NCI-H1092 (cell line): ENCODE results near the gene SSTR5.
A peak's percentile ranks its signal among the peaks of the same experiment; 100 is the strongest.
"Not testable (repeated sequence)": the region's sequence is repeated elsewhere in the genome, so short reads cannot be mapped to it uniquely, and the experiment has no call there.

Source experiments
- DNase-seq: peaks from one replicate; lab custom pipeline; 2025; lab: John Stamatoyannopoulos, UW

Gene SSTR5

GRCh38 chr16:1075546-1075945 lies 3.0 kb downstream of the SSTR5 start:
- no peak for DNase-seq

GRCh38 chr16:1076801-1077576 lies 4.4 kb downstream of the SSTR5 start:
- no peak for DNase-seq

- DNase-seq, result no peak
Measured at GRCh38 chr16:1077877-1078578, 5.5 kb downstream of the SSTR5 start.

- peak; percentile 84 for DNase-seq
Measured at GRCh38 chr16:1078579-1079021, 6.1 kb downstream of the SSTR5 start.

DNA sequence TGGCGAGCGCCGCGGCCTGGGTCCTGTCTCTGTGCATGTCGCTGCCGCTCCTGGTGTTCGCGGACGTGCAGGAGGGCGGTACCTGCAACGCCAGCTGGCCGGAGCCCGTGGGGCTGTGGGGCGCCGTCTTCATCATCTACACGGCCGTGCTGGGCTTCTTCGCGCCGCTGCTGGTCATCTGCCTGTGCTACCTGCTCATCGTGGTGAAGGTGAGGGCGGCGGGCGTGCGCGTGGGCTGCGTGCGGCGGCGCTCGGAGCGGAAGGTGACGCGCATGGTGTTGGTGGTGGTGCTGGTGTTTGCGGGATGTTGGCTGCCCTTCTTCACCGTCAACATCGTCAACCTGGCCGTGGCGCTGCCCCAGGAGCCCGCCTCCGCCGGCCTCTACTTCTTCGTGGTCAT lies 6.8 kb downstream of the SSTR5 start:
- DNase-seq, result no peak

DNA sequence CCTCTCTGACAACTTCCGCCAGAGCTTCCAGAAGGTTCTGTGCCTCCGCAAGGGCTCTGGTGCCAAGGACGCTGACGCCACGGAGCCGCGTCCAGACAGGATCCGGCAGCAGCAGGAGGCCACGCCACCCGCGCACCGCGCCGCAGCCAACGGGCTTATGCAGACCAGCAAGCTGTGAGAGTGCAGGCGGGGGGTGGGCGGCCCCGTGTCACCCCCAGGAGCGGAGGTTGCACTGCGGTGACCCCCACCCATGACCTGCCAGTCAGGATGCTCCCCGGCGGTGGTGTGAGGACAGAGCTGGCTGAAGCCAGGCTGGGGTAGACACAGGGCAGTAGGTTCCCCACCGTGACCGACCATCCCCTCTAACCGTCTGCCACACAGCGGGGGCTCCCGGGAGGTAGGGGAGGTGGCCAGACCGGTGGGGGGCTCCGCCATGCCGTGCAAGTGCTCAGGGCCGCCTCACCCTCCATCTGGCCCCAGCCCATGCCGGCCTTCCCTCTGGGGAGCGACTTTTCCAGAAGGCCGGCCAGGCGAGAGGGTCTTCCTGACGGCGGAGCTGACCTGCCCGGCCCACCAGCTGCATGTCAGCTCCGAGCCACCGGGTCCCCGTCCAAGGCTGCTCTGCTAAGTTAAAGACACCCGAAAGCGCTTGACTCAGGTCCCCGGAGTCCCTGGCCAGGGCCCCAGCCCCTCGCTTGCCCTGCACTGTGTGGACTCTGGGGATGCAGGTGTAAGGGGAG lies 7.4 kb downstream of the SSTR5 start:
- DNase-seq, result no peak

DNA sequence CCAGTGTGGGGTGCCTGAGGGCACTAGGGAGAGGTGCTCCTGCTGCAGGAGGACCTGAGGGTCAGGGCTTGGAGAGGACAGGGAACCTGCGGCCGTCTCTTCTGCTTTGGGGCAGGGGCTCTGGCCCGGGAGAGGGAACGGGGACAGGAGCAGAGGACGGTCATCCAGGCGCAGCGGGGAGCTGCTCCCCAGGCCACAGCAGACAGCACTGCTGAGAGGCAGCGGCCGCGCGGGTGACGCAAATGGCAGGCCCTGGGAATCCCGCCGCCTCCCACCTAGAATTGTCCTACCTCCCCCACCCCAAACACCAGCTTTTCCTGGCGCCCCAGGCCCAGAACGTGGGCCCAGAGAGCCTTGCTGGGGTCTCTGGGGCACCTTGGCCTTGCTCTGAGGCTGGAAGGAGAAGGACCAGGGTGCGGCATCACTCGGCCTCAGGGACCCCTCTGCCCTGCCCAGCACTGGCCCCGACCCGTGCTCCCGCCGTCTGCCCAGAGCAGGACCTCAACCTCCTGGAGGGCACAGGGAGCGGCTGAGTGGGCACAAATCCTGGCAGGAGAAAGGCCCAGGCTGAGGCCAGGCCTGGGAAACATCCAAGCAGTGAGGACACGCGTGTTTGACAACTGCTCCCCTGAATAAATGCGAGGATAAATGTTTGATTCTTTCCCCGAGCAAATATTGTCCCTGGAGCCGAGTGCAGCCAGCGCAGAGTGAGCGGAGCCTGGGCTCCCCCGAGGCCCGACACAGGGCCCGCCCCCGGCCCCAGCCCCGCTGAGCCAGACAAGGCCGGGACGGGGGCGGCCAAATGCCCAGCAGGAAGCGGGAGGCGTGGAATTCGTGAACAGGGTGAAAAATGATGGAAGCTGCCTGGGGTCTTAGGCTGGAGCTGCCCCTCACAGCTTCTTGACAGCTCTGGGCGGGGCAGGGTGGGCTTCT lies 8.5 kb downstream of the SSTR5 start:
- no peak for DNase-seq

DNA sequence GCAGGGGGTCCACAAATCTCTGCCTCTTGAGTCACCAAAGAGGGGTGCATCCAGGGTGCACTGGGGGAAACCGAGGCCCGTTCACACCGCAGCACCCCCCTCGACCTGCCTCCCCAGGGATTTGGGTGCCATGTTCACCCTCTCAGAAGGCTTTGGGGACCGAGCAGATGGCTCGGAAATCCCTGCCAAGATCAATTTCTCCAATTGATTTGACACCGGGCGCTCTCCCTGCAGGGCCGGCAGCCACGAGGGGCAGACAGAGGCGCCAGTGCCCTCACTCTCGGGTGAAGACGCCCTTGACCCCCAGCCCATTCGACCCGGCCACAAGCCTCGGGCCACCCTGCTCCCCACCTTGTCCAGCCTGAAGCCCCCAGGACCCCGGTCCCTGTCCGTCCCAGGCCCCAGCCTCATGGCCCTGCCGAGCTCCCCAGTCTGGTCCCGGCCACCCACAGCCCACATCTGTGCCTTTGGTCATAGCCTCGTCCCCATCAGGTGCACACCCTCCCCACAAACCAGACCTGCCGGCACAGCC lies 9.3 kb downstream of the SSTR5 start:
- no peak for DNase-seq

DNA sequence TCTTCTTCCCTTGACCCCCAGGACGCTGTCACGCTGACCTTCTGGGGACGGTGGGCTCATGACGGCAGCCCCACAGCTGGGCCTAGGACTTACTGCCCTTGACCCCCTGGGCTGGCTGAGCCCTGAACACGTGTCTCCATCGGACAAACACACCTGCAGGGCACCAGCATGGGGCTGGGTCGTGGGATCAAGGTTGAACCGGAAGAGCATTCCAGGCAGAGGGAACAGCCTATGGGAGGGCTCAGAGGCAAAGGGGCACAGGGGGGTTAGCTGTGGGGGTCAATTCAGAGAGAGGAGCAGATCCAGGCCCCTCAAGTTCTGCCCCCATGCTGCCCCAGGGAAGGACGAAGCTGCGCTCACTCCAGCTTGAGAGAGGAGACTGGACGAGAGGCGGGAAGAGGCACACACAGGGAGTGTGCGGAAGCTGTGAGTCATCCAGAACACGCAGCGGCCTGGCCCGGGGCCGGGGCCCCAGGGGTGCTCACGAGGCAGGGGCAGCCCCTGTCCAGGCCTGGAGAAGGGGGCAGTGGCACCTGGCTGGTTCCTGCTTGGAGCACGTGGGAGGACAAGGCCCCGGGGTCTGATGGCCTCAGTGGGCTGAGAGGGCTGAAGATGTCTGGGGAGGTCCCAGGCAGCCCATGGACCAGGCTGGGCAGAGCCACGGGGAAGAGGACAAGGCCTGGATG lies 9.9 kb downstream of the SSTR5 start:
- DNase-seq, result no peak

GRCh38 chr16:1082952-1083675 lies 10.6 kb downstream of the SSTR5 start:
- DNase-seq, result no peak

DNA sequence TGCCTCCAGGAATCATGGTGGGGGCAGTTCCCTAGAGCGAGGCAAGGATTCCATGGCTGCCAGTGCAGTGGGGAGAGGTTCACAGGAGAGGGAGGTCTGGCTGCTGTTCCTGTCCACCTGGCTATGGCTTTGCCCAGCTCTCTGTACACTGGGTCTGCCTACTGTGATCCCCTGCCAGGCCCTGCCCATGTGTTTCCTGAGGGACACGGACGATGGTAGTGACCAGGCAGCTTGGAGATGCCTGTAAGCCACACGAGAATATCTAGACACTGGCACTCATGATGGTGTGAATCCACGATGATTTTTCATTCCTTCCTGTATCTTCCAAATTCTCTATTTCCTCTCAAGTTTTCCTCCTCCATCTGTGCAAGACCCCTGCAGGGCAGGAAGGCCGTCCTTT lies 12.4 kb downstream of the SSTR5 start:
- no peak for DNase-seq

GRCh38 chr16:1086443-1086842 lies 13.9 kb downstream of the SSTR5 start:
- DNase-seq, result not testable (repeated sequence)

GRCh38 chr16:1088295-1089170 lies 16.0 kb downstream of the SSTR5 start:
- peak; percentile 67 for DNase-seq

GRCh38 chr16:1089439-1089821 lies 16.9 kb downstream of the SSTR5 start:
- DNase-seq, result no peak

DNA sequence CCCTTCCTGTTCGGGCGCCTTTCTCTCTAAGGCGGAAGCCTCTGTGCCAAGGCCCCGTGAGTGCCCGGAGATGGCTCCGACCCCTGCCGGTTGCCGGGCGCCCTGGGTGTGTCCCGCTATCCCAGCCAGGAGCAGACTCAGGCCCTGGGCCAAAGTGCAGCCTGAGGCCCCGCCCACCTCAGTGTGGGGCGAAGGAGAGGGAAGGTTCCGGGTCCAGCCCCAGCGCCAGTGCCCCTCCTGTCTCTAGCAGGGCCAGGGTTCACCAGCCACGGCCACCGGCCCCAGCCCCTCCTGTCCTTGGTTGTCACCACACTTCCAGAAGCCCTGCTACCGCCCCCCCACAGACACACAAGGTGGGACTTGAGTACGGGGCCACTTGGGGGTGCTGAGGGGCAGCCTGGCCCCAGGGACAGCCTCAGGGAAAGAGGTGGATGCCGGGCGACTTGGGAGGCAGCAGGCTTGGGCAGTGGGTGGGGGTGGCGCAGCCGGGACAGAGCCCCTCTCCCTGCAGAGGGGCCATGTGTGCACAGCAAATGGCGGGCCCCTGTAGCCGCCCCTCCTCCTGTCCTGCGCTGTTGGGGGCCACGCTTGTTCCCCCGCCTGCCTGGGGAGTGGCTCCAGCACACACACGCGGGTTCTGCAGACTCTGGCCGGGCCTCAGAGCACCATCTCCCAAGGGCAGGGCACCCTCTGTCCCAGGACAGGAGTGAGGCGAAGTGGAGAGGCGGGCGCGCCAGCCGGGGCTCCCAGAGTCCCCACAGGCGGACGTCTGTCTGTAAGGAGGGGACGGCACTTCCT lies 17.5 kb downstream of the SSTR5 start:
- DNase-seq, result no peak

- DNase-seq, result no peak
Measured at GRCh38 chr16:1090620-1091587, 18.4 kb downstream of the SSTR5 start.

- DNase-seq, result no peak
Measured at GRCh38 chr16:1091992-1092552, 19.5 kb downstream of the SSTR5 start.
